SK-N-SH (cell line): ENCODE data around the gene MAGEA4. TPM values are rescaled to one million over a fixed set of nuclear protein-coding genes. Genes with fewer than 3 reads are reported as not detected.

Experiments used
- CTCF ChIA-PET: fragments of 300-600, 350-600 bp; formaldehyde crosslinking; extraction: SDS; loops from one replicate; lab custom pipeline; 2021; lab: Yijun Ruan, JAX
- POLR2A ChIA-PET: fragments of 350-600 bp; sonication (Branson Sonifier 250); formaldehyde crosslinking; extraction: SDS; loops from one replicate; lab custom pipeline; 2020; ENCODE audit warnings: antibody characterized with exemption, inconsistent platforms; lab: Yijun Ruan, JAX
- DNase-seq: peaks from one replicate; pipeline ENCODE4 v3.0.0; 2012
- H2AFZ ChIP-seq: fragments of 200-600 bp; sonication (generic); 2 replicates; pipeline ENCODE4 v1.8.1; 2016; ENCODE audit warnings: antibody characterized with exemption, mild to moderate bottlenecking, low read depth
- H3F3A ChIP-seq: fragments of 200-600 bp; sonication (generic); replicated peaks from 2 replicates; pipeline ENCODE3; 2016; ENCODE audit warnings: antibody characterized with exemption, mild to moderate bottlenecking; ENCODE audit not compliant: insufficient read depth
- H3K27ac ChIP-seq, 2 experiments: fragments of 200-500 bp in 1 of 2; fragments of 200-600 bp in 1 of 2; sonication (Bioruptor generic) in 1 of 2; sonication (generic), shearing (Covaris generic) in 1 of 2; 2 replicates each; pipeline versions ENCODE4 v1.5.1 to v1.6.1; 2014 to 2016; ENCODE audit warnings: low read depth in 2 of 2, inconsistent platforms in 1 of 2, low read length in 1 of 2, mild to moderate bottlenecking in 1 of 2, mixed read lengths in 1 of 2
- H3K27me3 ChIP-seq: fragments of 200-600 bp; sonication (generic), shearing (Covaris generic); 2 replicates; pipeline ENCODE4 v1.6.1; 2016; ENCODE audit warnings: mixed run types; ENCODE audit not compliant: insufficient read depth
- H3K36me3 ChIP-seq, 2 experiments: fragments of 200-500 bp in 1 of 2; fragments of 200-600 bp in 1 of 2; sonication (Bioruptor generic) in 1 of 2; sonication (generic) in 1 of 2; replicated peaks in 1 of 2; 2 replicates each; pipeline versions ENCODE3 to v1.5.1; 2014 to 2016; ENCODE audit warnings: low read length in 1 of 2, mild to moderate bottlenecking in 1 of 2; ENCODE audit not compliant: insufficient read depth in 2 of 2, control insufficient read depth in 1 of 2
- H3K4me1 ChIP-seq, 2 experiments: fragments of 200-500 bp in 1 of 2; fragments of 200-600 bp in 1 of 2; sonication (Bioruptor generic) in 1 of 2; sonication (generic), shearing (Covaris generic) in 1 of 2; 2 replicates each; pipeline versions ENCODE4 v1.5.1 to v1.6.1; 2014 to 2016; ENCODE audit warnings: low read depth in 1 of 2, low read length in 1 of 2, mixed run types in 1 of 2; ENCODE audit not compliant: insufficient read depth in 2 of 2, control insufficient read depth in 1 of 2
- H3K4me2 ChIP-seq: fragments of 200-600 bp; sonication (generic), shearing (Covaris generic); 2 replicates; pipeline ENCODE4 v1.6.1; 2017; ENCODE audit warnings: mixed run types
- H3K4me3 ChIP-seq, 2 experiments: fragments of 200-500 bp in 1 of 2; fragments of 200-600 bp in 1 of 2; sonication (Bioruptor generic) in 1 of 2; sonication (generic), shearing (Covaris generic) in 1 of 2; 2 replicates each; pipeline versions ENCODE4 v1.5.1 to v1.8.1; 2014 to 2016; ENCODE audit warnings: low read depth in 2 of 2, inconsistent platforms in 1 of 2, low read length in 1 of 2, mild to moderate bottlenecking in 1 of 2, mixed read lengths in 1 of 2, moderate library complexity in 1 of 2
- H3K79me2 ChIP-seq: fragments of 200-600 bp; sonication (generic); 2 replicates; pipeline ENCODE4 v1.8.1; 2017; ENCODE audit warnings: mild to moderate bottlenecking; ENCODE audit not compliant: insufficient read depth
- H3K9ac ChIP-seq: fragments of 200-600 bp; sonication (generic); 2 replicates; pipeline ENCODE4 v1.6.1; 2017; ENCODE audit warnings: mixed run types
- H3K9me2 ChIP-seq: fragments of 200-600 bp; sonication (generic); 2 replicates; pipeline ENCODE4 v1.6.1; 2017; ENCODE audit warnings: mixed run types
- H3K9me3 ChIP-seq: fragments of 200-600 bp; sonication (generic); 2 replicates; pipeline ENCODE4 v1.6.1; 2017; ENCODE audit warnings: mixed run types, mild to moderate bottlenecking, moderate library complexity
- H4K20me1 ChIP-seq: fragments of 200-600 bp; sonication (generic); 2 replicates; pipeline ENCODE4 v1.6.1; 2017; ENCODE audit warnings: mild to moderate bottlenecking, mixed run types; ENCODE audit not compliant: insufficient read depth
- CTCF ChIP-seq: fragments of 200-600 bp; sonication (generic); IDR thresholded peaks from 2 replicates; pipeline ENCODE4 v1.6.1; 2017; ENCODE audit warnings: antibody characterized with exemption, mild to moderate bottlenecking, moderate library complexity
- ELF1 ChIP-seq: IDR thresholded peaks from 2 replicates; pipeline ENCODE4 v1.4.0; 2012
- EP300 ChIP-seq, 2 experiments: IDR thresholded peaks; 2 replicates each; pipeline versions ENCODE4 v1.4.0 to v1.6.1; 2012; ENCODE audit warnings: borderline replicate concordance in 1 of 2, low read depth in 1 of 2, low read length in 1 of 2
- EZH2phosphoT487 ChIP-seq: fragments of 200-600 bp; sonication (generic); IDR thresholded peaks from 2 replicates; pipeline ENCODE4 v1.6.1; 2017; ENCODE audit warnings: low read depth, mixed run types, mild to moderate bottlenecking, antibody characterized with exemption, moderate library complexity, borderline replicate concordance
- FOXJ3 ChIP-seq: sonication (generic); formaldehyde crosslinking; IDR thresholded peaks from 2 replicates; pipeline ENCODE4 v1.5.1; 2020; ENCODE audit warnings: mild to moderate bottlenecking, missing genetic modification reagents
- GATA2 ChIP-seq: sonication (generic); formaldehyde crosslinking; IDR thresholded peaks from 2 replicates; pipeline ENCODE4 v1.5.0; 2020; ENCODE audit warnings: mild to moderate bottlenecking, missing genetic modification reagents
- MXI1 ChIP-seq: IDR thresholded peaks from 2 replicates; pipeline ENCODE4 v1.6.1; 2012; ENCODE audit warnings: mild to moderate bottlenecking, low read depth, low read length, improper control_type of control experiment
- NRF1 ChIP-seq: IDR thresholded peaks from 2 replicates; pipeline ENCODE4 v1.6.1; 2012; ENCODE audit warnings: low read depth, mild to moderate bottlenecking, low read length
- POLR2AphosphoS5 ChIP-seq: IDR thresholded peaks from 2 replicates; pipeline ENCODE4 v1.6.1; 2012; ENCODE audit warnings: low read depth, low read length
- RCOR1 ChIP-seq: fragments of 150-350 bp; IDR thresholded peaks from 2 replicates; pipeline ENCODE4 v1.6.1; 2017; ENCODE audit warnings: antibody characterized with exemption, low read length
- REST ChIP-seq: IDR thresholded peaks from 2 replicates; pipeline ENCODE4 v1.6.1; 2012; ENCODE audit warnings: mild to moderate bottlenecking, low read depth, low read length, moderate library complexity
- RXRA ChIP-seq: IDR thresholded peaks from 2 replicates; pipeline ENCODE4 v1.4.0; 2012; ENCODE audit warnings: low read depth, mild to moderate bottlenecking, borderline replicate concordance
- SMC3 ChIP-seq: IDR thresholded peaks from 2 replicates; pipeline ENCODE4 v1.6.1; 2012; ENCODE audit warnings: low read depth, low read length, improper control_type of control experiment
- ZBTB33 ChIP-seq: IDR thresholded peaks from 2 replicates; pipeline ENCODE4 v1.4.0; 2012; ENCODE audit warnings: low read depth, borderline replicate concordance
- WGBS: methylation state at CpG from one replicate; pipeline ENCODE4 v1.1.6; 2017; ENCODE audit warnings: low lambda C conversion rate; 5-methylcytosine and 5-hydroxymethylcytosine counted together
- polyA plus RNA-seq, 3 experiments: library from polyadenylated mRNA; depleted of rRNA; stranded (reverse); fragments of >200 nt; gene quantifications; 2 replicates each; pipeline ENCODE4 v1.2.3, GENCODE V29; 2012

Gene MAGEA4
- polyA plus RNA-seq, 1 of the 3 experiments (the other 2 are of a cell fraction), result 0.10 TPM

DNA sequence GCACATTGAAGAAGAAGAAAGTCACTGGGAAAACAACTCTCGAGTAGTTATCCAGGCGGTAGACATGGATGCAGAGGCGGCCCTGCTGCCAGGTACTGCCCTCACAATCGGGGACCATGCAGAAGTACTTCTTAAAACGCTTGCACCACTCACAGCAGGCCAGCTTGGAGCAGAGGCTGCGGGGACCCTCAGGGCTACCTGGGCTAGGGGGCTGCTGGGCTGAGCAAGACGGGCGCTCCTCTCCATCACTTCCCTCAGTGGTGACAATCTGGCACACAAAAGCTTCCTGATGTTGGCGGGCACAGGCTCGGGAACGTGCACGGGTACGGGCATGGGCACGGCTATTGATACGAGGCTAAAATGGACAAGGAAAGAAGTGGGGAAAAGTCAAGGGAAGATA, 42.0 kb downstream of the MAGEA4 start:
- POLR2A ChIA-PET, result no interaction called here
- Histone ChIP-seq H3K27ac (no peak overlapping the region), H3K9me3 (no peaks in the 10 kb centered on the region), H3K27me3 (no peaks in the 10 kb centered on the region; the same call in 1 of the 2 replicates), H3K9me2 (no peaks in the 10 kb centered on the region)
- TF ChIP-seq RXRA (no peak), POLR2AphosphoS5 (no peak), GATA2 (CRISPR knock-in tag) (no peak), ZBTB33 (no peak), MXI1 (no peak), FOXJ3 (CRISPR knock-in tag) (no peak), REST (no peak), NRF1 (no peak), ELF1 (no peak), EP300 (IDR thresholded peaks at IDR 0.05; ENCODE audit: borderline replicate concordance in 1 of 2, low read depth in 1 of 2, low read length in 1 of 2) (no peak), RCOR1 (no peak), EZH2phosphoT487 (no peak), CTCF (no peak), SMC3 (no peak)
- TF ChIP-seq, all 33 proteins: peak for 0
- Histone ChIP-seq H3K4me3 (no peak overlapping the region), H3K4me2 (no peak overlapping the region), H3F3A (no peaks in the 10 kb centered on the region), H3K9ac (no peak overlapping the region), H3K36me3 (peaks cover 0 to 2% of the 10 kb centered on the region in 2 experiments), H4K20me1 (no peaks in the 10 kb centered on the region), H3K79me2 (no peaks in the 10 kb centered on the region), H3K4me1 (no peaks in the 10 kb centered on the region), H2AFZ (no peak overlapping the region)
- DNase-seq, result no peak
- CTCF ChIA-PET, result no interaction called here
- WGBS, result 32% methylated on average over 11 of the region's 15 CpGs
